ENCODE results near the gene TNFRSF18.

Gene TNFRSF18

GRCh38 chr1:1194723-1195122 lies 11.7 kb downstream of the TNFRSF18 start:
- H3K4me3 ChIP-seq (ENCODE audit: low read depth, low read length): no peak overlapping the region
- TF ChIP-seq CTCF (IDR thresholded peaks at IDR 0.05; ENCODE audit: control insufficient read depth, extremely low read depth, insufficient read depth): no peak
- no peak for DNase-seq (ENCODE audit: low read depth)

- TF ChIP-seq CTCF (IDR thresholded peaks at IDR 0.05; ENCODE audit: control insufficient read depth, extremely low read depth, insufficient read depth): no peak
- DNase-seq (ENCODE audit: low read depth): no peak
- no peak overlapping the region for H3K4me3 ChIP-seq (ENCODE audit: low read depth, low read length)
Observed at GRCh38 chr1:1191734-1192133, 14.7 kb downstream of the TNFRSF18 start.

- DNase-seq (ENCODE audit: low read depth): no peak
- no peak for TF ChIP-seq CTCF (IDR thresholded peaks at IDR 0.05; ENCODE audit: control insufficient read depth, extremely low read depth, insufficient read depth)
- H3K4me3 ChIP-seq (ENCODE audit: low read depth, low read length): no peak overlapping the region
Observed at GRCh38 chr1:1189111-1189510, 17.3 kb downstream of the TNFRSF18 start.

GRCh38 chr1:1187938-1188337 lies 18.5 kb downstream of the TNFRSF18 start:
- no peak overlapping the region for H3K4me3 ChIP-seq (ENCODE audit: low read depth, low read length)
- TF ChIP-seq CTCF (IDR thresholded peaks at IDR 0.05; ENCODE audit: control insufficient read depth, extremely low read depth, insufficient read depth): no peak
- DNase-seq (ENCODE audit: low read depth): no peak

- no peak for TF ChIP-seq CTCF (IDR thresholded peaks at IDR 0.05; ENCODE audit: control insufficient read depth, extremely low read depth, insufficient read depth)
- no peak for DNase-seq (ENCODE audit: low read depth)
- no peak overlapping the region for H3K4me3 ChIP-seq (ENCODE audit: low read depth, low read length)
Observed at GRCh38 chr1:1185101-1185765, 21.2 kb downstream of the TNFRSF18 start.

GRCh38 chr1:1183833-1184775 lies 22.3 kb downstream of the TNFRSF18 start:
- DNase-seq (ENCODE audit: low read depth): no peak
- no peak for TF ChIP-seq CTCF (IDR thresholded peaks at IDR 0.05; ENCODE audit: control insufficient read depth, extremely low read depth, insufficient read depth)
- H3K4me3 ChIP-seq (ENCODE audit: low read depth, low read length): no peak overlapping the region
